Retinal pigment epithelial cell (primary cell): ENCODE measurements around the gene TTC12.

Experiments used
- DNase-seq: peaks from one replicate; pipeline ENCODE4 v3.0.0-alpha.2; 2010; ENCODE audit warnings: low read depth
- H3K4me3 ChIP-seq: 2 replicates; pipeline ENCODE4 v1.5.1; 2011; ENCODE audit warnings: mild to moderate bottlenecking, low read length, control low read depth, moderate library complexity
- TF ChIP-seq, protein P1 (sequence below): conservative IDR thresholded peaks from 2 replicates; pipeline ENCODE4 v1.5.1; 2011; ENCODE audit warnings: low read depth, low read length, control low read depth, inconsistent platforms

TTC12 gene

DNA sequence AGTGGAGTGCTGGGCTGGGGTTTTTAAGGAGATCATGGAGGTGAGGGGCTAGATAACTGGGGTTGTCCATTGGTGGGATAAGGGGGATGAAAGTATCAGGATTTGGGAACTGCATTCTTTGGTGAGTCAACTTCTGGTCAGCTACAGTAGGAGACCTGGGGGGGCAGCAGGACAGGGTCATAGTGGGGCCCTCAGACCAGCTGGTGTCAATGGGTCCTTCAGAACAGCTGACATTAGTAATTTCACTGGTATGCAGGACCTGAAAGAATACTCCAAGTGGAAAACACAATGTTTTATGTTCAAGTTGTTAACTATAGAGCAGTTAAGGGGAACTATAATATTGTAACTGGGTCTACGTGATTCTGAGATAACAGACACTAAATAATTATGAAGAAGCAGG is 2.8 kb upstream of the TTC12 start:
- H3K4me3 ChIP-seq = no peak overlapping the region
- TF ChIP-seq, protein P1, sequence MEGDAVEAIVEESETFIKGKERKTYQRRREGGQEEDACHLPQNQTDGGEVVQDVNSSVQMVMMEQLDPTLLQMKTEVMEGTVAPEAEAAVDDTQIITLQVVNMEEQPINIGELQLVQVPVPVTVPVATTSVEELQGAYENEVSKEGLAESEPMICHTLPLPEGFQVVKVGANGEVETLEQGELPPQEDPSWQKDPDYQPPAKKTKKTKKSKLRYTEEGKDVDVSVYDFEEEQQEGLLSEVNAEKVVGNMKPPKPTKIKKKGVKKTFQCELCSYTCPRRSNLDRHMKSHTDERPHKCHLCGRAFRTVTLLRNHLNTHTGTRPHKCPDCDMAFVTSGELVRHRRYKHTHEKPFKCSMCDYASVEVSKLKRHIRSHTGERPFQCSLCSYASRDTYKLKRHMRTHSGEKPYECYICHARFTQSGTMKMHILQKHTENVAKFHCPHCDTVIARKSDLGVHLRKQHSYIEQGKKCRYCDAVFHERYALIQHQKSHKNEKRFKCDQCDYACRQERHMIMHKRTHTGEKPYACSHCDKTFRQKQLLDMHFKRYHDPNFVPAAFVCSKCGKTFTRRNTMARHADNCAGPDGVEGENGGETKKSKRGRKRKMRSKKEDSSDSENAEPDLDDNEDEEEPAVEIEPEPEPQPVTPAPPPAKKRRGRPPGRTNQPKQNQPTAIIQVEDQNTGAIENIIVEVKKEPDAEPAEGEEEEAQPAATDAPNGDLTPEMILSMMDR = no peak
- no peak for DNase-seq

DNA sequence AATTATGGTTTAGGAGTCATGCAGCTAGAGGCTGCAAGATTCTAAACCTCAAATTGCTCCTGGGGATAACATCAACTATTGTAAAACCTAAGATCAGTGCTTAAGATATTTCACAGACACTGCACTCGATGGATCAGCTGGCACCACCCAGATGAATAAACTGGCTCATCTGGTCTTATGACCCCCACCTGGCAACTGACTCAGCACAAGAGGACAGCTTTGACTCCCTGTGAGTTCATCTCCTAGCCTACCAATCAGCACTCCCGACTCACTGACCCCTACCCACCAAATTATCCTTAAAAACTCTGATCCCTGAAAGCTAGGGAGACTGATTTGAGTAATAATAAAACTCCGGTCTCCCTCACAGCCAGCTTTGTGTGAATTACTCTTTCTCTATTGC is 782 bp upstream of the TTC12 start:
- no peak for DNase-seq
- TF ChIP-seq, protein P1 = no peak
- H3K4me3 ChIP-seq = no peak overlapping the region

DNA sequence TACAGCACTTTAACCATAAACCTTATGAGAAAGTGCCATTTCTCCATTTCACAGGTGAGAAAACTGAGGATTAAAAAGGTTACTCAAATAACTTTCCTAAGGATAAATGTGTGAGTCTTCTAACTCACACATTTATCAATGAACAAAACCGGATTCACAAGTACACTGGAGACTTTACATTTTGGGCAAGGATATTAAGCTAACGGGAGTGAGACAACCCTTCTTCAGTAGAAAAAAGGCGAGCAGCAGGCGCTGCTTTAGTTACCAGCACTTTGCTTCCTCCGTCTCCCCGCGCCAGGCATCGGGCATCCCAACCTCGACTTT is 356 bp upstream of the TTC12 start:
- TF ChIP-seq, protein P1 = no peak
- no peak for DNase-seq
- peak overlapping the region; percentile 91 for H3K4me3 ChIP-seq

DNA sequence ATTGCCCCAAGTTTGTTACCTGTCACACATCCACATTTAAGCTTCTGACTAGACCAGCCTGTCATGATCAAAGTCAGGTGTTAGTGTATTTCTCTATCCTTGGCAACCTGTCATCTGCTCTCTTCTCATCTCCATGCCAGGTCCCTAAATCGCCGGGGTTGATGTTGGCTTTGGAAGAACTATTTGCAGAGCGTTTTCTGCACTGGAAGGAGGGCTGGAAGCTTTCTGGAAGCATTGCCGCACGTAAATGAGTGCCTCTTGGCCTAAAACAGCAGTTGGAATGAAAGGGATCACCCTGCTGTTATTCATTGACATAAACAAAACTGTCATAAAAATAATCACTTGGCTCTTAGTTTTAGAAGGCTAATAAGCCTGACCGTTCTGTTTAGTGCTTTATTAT is 1.4 kb downstream of the TTC12 start:
- no peak overlapping the region for H3K4me3 ChIP-seq
- TF ChIP-seq, protein P1 = no peak
- DNase-seq = no peak

DNA sequence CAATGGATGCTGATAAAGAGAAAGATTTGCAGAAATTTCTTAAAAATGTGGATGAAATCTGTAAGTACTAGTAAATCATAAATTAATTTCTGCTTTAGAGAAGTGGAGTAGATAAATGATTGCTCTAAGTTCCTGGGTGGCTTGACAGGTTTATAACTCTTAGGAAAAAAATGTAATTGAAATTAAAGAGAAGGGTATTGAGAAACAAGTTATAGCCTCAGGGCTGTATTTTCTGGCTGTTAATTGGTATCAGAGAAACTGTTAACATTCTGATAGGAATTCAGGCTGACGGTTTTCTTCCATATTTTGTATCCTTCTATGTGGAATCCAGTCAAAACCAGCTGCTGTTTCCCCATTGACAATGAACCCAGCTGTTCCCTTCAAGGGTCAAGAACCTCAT is 1.9 kb downstream of the TTC12 start:
- TF ChIP-seq, protein P1 = no peak
- DNase-seq = no peak
- no peak overlapping the region for H3K4me3 ChIP-seq

DNA sequence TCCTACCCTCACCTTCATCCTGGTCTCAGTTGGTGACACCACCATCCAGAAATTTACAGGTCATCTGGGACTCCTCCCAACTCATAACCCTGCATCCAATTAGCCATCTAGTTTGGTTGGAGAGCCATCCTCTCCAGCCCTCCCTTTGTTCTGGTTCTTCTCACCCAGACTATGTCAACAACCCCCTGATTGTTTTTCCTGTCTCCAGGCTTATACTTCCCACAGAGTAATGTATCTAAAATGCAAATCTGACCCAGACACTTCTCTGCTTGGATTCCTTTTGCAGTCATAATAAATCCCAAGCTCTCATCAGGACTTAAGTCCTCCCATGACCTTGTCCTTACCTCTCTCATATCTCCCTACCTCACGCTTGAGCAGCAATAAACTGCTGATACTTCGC is 3.0 kb downstream of the TTC12 start:
- no peak for DNase-seq
- TF ChIP-seq, protein P1 = no peak

DNA sequence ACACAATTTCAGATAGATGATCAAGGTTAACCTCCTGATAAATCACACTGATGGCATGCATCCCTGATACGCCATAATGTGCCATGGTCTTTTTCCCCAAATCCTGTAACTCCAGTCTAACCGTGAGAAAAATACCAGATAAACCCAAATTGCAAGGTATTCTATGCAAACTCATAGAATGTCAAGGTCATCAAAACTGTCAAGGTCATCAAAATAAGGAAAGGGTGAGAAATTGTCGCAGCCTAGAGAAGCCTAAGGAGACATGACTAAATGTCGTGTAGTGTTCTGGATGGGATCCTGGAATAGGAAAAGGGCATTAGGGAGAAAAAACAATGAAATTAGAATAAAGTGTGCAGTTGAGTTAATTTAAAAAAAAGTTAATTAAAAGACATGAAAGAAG is 4.7 kb downstream of the TTC12 start:
- DNase-seq = no peak
- no peak overlapping the region for H3K4me3 ChIP-seq
- TF ChIP-seq, protein P1 = no peak

More for the DNA sequence above, 3.0 kb downstream of the TTC12 start:
- H3K4me3 ChIP-seq = no peak overlapping the region
